HepG2 (cell line): ENCODE results near the gene RAD21L1. TPM values are rescaled to one million over a fixed set of nuclear protein-coding genes. Genes with fewer than 3 reads are reported as not detected.
A peak's percentile ranks its signal among the peaks of the same experiment; 100 is the strongest.

Experiments used
- HOXA7 ChIP-seq: sonication (generic); formaldehyde crosslinking; IDR thresholded peaks from 2 replicates; pipeline ENCODE4 v1.8.1; 2022; ENCODE audit warnings: mild to moderate bottlenecking, missing genetic modification reagents, moderate library complexity
- MTA1 ChIP-seq: sonication (generic); formaldehyde crosslinking; IDR thresholded peaks from 2 replicates; pipeline ENCODE4 v1.4.0; 2020; ENCODE audit warnings: missing genetic modification reagents, mild to moderate bottlenecking, borderline replicate concordance
- NFE2 ChIP-seq: sonication (generic); formaldehyde crosslinking; IDR thresholded peaks from 2 replicates; pipeline ENCODE4 v1.4.0; 2020; ENCODE audit warnings: missing genetic modification reagents
- PHF8 ChIP-seq: sonication (generic); formaldehyde crosslinking; IDR thresholded peaks from 2 replicates; pipeline ENCODE4 v1.5.0; 2020; ENCODE audit warnings: missing genetic modification reagents
- RAD51 ChIP-seq: fragments of 450-650 bp; IDR thresholded peaks from 2 replicates; pipeline ENCODE4 v1.6.1; 2016; ENCODE audit warnings: borderline replicate concordance
- RARG ChIP-seq: sonication (generic); formaldehyde crosslinking; IDR thresholded peaks from 2 replicates; pipeline ENCODE4 v1.4.0; 2020; ENCODE audit warnings: low read depth, mild to moderate bottlenecking, missing genetic modification reagents
- REPIN1 ChIP-seq: sonication (generic); formaldehyde crosslinking; IDR thresholded peaks from 2 replicates; pipeline ENCODE4 v1.8.0; 2022; ENCODE audit warnings: missing genetic modification reagents, low read depth, mild to moderate bottlenecking, borderline replicate concordance
- SIX4 ChIP-seq: sonication (generic); formaldehyde crosslinking; IDR thresholded peaks from 2 replicates; pipeline ENCODE4 v1.4.0; 2020; ENCODE audit warnings: missing genetic modification reagents
- SP140L ChIP-seq: sonication (generic); formaldehyde crosslinking; IDR thresholded peaks from 2 replicates; pipeline ENCODE4 v1.4.0; 2020; ENCODE audit warnings: missing genetic modification reagents, borderline replicate concordance
- SRF ChIP-seq: IDR thresholded peaks from 2 replicates; pipeline ENCODE4 v1.6.1; 2011; ENCODE audit warnings: mild to moderate bottlenecking, low read depth, low read length, moderate library complexity
- SRSF1 ChIP-seq: fragments of 200-400 bp; formaldehyde crosslinking; optimal IDR thresholded peaks from 2 replicates; pipeline ENCODE3; 2017; ENCODE audit warnings: mild to moderate bottlenecking, low read depth, low read length, moderate library complexity
- TARDBP ChIP-seq: sonication (generic); formaldehyde crosslinking; IDR thresholded peaks from 2 replicates; pipeline ENCODE4 v1.8.0; 2022; ENCODE audit warnings: mild to moderate bottlenecking, missing genetic modification reagents
- ZNF329 ChIP-seq: sonication (generic); formaldehyde crosslinking; IDR thresholded peaks from 2 replicates; pipeline ENCODE4 v1.9.0; 2021; ENCODE audit warnings: low read depth, mild to moderate bottlenecking, missing genetic modification reagents
- ZNF383 ChIP-seq: sonication (generic); formaldehyde crosslinking; IDR thresholded peaks from 2 replicates; pipeline ENCODE4 v1.4.0; 2020; ENCODE audit warnings: missing genetic modification reagents, mild to moderate bottlenecking, borderline replicate concordance
- ZNF878 ChIP-seq: sonication (generic); formaldehyde crosslinking; IDR thresholded peaks from 2 replicates; pipeline ENCODE4 v1.8.1; 2023; ENCODE audit warnings: mild to moderate bottlenecking, missing genetic modification reagents, moderate library complexity
- ZSCAN25 ChIP-seq: sonication (generic); formaldehyde crosslinking; IDR thresholded peaks from 2 replicates; pipeline ENCODE4 v1.8.0; 2022; ENCODE audit warnings: mild to moderate bottlenecking, missing genetic modification reagents
- polyA plus RNA-seq, 8 experiments: library from polyadenylated mRNA; depleted of rRNA in 3 of 8; stranded (reverse) in 7 of 8; unstranded in 1 of 8; fragments of >200 nt; fragmentation: Illumina TruSeq in 4 of 8; extraction: Trizol in 4 of 8; gene quantifications; 2 replicates each; pipeline versions ENCODE4 v1.2.1 to v1.2.3, GENCODE V29; 2011 to 2016; ENCODE audit warnings: low read depth in 4 of 8, missing spikeins in 1 of 8, mixed read lengths in 1 of 8; ENCODE audit not compliant: insufficient read depth in 1 of 8
- total RNA-seq, 5 experiments: library from RNA; depleted of rRNA; stranded (reverse); fragments of >200 nt; fragmentation: Illumina TruSeq; extraction: Trizol; gene quantifications; 2 replicates each; pipeline ENCODE4 v1.2.3, GENCODE V29; 2016; ENCODE audit warnings: low read depth in 1 of 5
- TF ChIP-seq, protein P1 (sequence below): sonication (generic); formaldehyde crosslinking; IDR thresholded peaks from 2 replicates; pipeline ENCODE4 v1.4.0; 2020; ENCODE audit warnings: missing genetic modification reagents
- TF ChIP-seq, protein P2 (sequence below), 2 experiments: IDR thresholded peaks; 2 replicates each; pipeline ENCODE4 v1.6.1; 2011 to 2012; ENCODE audit warnings: low read length in 2 of 2, borderline replicate concordance in 1 of 2, low read depth in 1 of 2, mild to moderate bottlenecking in 1 of 2, moderate library complexity in 1 of 2
- TF ChIP-seq, protein P3 (sequence below): IDR thresholded peaks from 2 replicates; pipeline ENCODE4 v1.6.1; 2016; ENCODE audit warnings: mild to moderate bottlenecking, missing biosample characterization, missing genetic modification reagents
- TF ChIP-seq, protein P4 (sequence below): sonication (generic); formaldehyde crosslinking; IDR thresholded peaks from 2 replicates; pipeline ENCODE4 v1.8.1; 2023; ENCODE audit warnings: missing genetic modification reagents, mild to moderate bottlenecking, borderline replicate concordance
- TF ChIP-seq, protein P5 (sequence below): sonication (generic); formaldehyde crosslinking; IDR thresholded peaks from 2 replicates; pipeline ENCODE4 v1.5.0; 2020; ENCODE audit warnings: mild to moderate bottlenecking, missing genetic modification reagents, moderate library complexity

The RAD21L1 gene
- total and polyA plus RNA-seq, 2 of the 13 experiments (the other 11 are each of a cell fraction or from before 2014, with no cell fraction given), result not detected

DNA sequence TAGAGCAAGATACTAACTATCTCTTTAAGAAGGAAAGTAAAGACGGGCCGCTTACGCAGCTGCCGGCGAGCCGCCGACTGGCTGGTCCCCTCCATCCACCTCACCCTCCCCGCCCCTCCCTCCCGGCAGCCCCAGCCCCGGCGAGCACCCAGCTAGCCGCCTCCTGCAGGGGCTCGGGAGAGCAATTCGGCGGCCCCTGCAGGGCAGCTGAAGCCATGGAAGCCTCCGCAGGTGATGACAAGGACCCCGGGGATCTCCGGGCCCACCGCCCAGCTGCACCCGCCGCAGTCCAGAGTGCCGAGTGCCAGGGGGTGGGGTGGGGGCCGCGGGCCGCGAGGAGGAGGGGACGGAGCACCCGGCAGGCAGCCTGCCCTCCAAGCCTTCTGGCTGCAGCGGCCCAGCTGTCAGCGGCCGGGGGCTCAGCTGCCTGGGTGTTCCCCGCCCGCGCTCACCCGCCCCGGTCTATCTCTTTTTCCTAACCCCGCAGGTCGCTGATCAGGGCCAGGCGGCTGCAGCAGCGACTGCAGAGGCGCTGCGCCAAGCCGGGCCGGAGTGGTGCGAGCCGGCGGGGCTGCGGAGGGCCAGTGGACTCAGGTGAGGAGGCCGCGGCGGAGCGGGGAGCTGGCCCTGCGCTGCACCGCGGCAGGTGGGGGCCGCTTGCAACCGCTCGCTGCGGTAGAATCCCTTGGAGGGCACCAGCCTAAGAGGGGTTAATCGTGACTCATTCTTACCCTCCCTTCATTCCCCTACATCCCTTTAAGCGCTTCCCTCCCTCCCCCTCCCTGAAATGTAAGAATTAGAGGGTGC lies 40.5 kb downstream of the RAD21L1 start, which contains the start of gene SNPH (continued):
- TF ChIP-seq, protein P1, sequence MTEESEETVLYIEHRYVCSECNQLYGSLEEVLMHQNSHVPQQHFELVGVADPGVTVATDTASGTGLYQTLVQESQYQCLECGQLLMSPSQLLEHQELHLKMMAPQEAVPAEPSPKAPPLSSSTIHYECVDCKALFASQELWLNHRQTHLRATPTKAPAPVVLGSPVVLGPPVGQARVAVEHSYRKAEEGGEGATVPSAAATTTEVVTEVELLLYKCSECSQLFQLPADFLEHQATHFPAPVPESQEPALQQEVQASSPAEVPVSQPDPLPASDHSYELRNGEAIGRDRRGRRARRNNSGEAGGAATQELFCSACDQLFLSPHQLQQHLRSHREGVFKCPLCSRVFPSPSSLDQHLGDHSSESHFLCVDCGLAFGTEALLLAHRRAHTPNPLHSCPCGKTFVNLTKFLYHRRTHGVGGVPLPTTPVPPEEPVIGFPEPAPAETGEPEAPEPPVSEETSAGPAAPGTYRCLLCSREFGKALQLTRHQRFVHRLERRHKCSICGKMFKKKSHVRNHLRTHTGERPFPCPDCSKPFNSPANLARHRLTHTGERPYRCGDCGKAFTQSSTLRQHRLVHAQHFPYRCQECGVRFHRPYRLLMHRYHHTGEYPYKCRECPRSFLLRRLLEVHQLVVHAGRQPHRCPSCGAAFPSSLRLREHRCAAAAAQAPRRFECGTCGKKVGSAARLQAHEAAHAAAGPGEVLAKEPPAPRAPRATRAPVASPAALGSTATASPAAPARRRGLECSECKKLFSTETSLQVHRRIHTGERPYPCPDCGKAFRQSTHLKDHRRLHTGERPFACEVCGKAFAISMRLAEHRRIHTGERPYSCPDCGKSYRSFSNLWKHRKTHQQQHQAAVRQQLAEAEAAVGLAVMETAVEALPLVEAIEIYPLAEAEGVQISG (CRISPR knock-in tag), result no peak
- TF ChIP-seq ZNF878 (no peak), TARDBP (CRISPR knock-in tag) (no peak), PHF8 (no peak; the same call in 1 of the 2 replicates), SRF (no peak), RARG (no peak), ZSCAN25 (CRISPR knock-in tag) (peak; percentile 73; the same call in 1 of the 2 replicates), NFE2 (CRISPR knock-in tag) (no peak), SIX4 (CRISPR knock-in tag) (no peak), SRSF1 (peak; percentile 79), ZNF383 (no peak), HOXA7 (CRISPR knock-in tag) (no peak), RAD51 (no peak), SP140L (CRISPR knock-in tag) (no peak), MTA1 (CRISPR knock-in tag) (0 out of 2 replicates have a peak, but pooled peaks have one; percentile 45), ZNF329 (CRISPR knock-in tag) (no peak), REPIN1 (CRISPR knock-in tag) (no peak)
- TF ChIP-seq, protein P2, sequence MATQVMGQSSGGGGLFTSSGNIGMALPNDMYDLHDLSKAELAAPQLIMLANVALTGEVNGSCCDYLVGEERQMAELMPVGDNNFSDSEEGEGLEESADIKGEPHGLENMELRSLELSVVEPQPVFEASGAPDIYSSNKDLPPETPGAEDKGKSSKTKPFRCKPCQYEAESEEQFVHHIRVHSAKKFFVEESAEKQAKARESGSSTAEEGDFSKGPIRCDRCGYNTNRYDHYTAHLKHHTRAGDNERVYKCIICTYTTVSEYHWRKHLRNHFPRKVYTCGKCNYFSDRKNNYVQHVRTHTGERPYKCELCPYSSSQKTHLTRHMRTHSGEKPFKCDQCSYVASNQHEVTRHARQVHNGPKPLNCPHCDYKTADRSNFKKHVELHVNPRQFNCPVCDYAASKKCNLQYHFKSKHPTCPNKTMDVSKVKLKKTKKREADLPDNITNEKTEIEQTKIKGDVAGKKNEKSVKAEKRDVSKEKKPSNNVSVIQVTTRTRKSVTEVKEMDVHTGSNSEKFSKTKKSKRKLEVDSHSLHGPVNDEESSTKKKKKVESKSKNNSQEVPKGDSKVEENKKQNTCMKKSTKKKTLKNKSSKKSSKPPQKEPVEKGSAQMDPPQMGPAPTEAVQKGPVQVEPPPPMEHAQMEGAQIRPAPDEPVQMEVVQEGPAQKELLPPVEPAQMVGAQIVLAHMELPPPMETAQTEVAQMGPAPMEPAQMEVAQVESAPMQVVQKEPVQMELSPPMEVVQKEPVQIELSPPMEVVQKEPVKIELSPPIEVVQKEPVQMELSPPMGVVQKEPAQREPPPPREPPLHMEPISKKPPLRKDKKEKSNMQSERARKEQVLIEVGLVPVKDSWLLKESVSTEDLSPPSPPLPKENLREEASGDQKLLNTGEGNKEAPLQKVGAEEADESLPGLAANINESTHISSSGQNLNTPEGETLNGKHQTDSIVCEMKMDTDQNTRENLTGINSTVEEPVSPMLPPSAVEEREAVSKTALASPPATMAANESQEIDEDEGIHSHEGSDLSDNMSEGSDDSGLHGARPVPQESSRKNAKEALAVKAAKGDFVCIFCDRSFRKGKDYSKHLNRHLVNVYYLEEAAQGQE (IDR thresholded peaks at IDR 0.05; ENCODE audit: borderline replicate concordance in 1 of 2, low read depth in 1 of 2, low read length in 2 of 2), result no peak
- TF ChIP-seq, protein P3, sequence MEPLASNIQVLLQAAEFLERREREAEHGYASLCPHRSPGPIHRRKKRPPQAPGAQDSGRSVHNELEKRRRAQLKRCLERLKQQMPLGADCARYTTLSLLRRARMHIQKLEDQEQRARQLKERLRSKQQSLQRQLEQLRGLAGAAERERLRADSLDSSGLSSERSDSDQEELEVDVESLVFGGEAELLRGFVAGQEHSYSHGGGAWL (CRISPR knock-in tag), result no peak
- TF ChIP-seq, protein P4, sequence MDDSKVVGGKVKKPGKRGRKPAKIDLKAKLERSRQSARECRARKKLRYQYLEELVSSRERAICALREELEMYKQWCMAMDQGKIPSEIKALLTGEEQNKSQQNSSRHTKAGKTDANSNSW (CRISPR knock-in tag), result no peak
- TF ChIP-seq, protein P5, sequence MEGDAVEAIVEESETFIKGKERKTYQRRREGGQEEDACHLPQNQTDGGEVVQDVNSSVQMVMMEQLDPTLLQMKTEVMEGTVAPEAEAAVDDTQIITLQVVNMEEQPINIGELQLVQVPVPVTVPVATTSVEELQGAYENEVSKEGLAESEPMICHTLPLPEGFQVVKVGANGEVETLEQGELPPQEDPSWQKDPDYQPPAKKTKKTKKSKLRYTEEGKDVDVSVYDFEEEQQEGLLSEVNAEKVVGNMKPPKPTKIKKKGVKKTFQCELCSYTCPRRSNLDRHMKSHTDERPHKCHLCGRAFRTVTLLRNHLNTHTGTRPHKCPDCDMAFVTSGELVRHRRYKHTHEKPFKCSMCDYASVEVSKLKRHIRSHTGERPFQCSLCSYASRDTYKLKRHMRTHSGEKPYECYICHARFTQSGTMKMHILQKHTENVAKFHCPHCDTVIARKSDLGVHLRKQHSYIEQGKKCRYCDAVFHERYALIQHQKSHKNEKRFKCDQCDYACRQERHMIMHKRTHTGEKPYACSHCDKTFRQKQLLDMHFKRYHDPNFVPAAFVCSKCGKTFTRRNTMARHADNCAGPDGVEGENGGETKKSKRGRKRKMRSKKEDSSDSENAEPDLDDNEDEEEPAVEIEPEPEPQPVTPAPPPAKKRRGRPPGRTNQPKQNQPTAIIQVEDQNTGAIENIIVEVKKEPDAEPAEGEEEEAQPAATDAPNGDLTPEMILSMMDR, result no peak
